PC-3 (cell line): Measurements from ENCODE around the gene PDZK1IP1. TPM values are rescaled to one million over a fixed set of nuclear protein-coding genes. Genes with fewer than 3 reads are reported as not detected.
A peak's percentile ranks its signal among the peaks of the same experiment; 100 is the strongest.
"Not testable (repeated sequence)": the region's sequence is repeated elsewhere in the genome, so short reads cannot be mapped to it uniquely, and the experiment has no call there.

Source experiments
- ATAC-seq: fragments of 200-7000 bp; cut with Tn5 transposase; 2 replicates; pipeline ENCODE4 v1.9.1; 2020; ENCODE audit warnings: mild to moderate bottlenecking, moderate library complexity
- BruUV-seq: library from RNA; stranded (reverse); fragments of 400-500 nt; replicated peaks from 2 replicates; lab custom pipeline; 2021; lab: Mats Ljungman, UMichigan
- CTCF ChIA-PET: fragments of 300-600 bp; sonication (Branson Sonifier 250); formaldehyde crosslinking; loops from one replicate; lab custom pipeline; 2022; ENCODE audit warnings: antibody characterized with exemption; lab: Charles Lee
- POLR2A ChIA-PET: fragments of 300-600 bp; sonication (Branson Sonifier 250); formaldehyde crosslinking; loops from one replicate; lab custom pipeline; 2022; ENCODE audit warnings: antibody characterized with exemption; ENCODE audit not compliant: unreplicated experiment; lab: Charles Lee
- DNase-seq: peaks from one replicate; pipeline ENCODE4 v3.0.0-alpha.2; 2015
- H2AFZ ChIP-seq: fragments of 300-600 bp; sonication (generic); 2 replicates; pipeline ENCODE4 v1.6.0; 2016; ENCODE audit warnings: antibody characterized with exemption, low read length
- H3F3A ChIP-seq: fragments of 300-600 bp; sonication (generic); one replicate; pipeline ENCODE4 v1.6.0; 2017; ENCODE audit warnings: antibody characterized with exemption, low read length, control low read depth, mild to moderate bottlenecking; ENCODE audit not compliant: unreplicated experiment
- H3K27ac ChIP-seq: fragments of 300-600 bp; sonication (generic); 2 replicates; pipeline ENCODE4 v1.5.1; 2016; ENCODE audit warnings: mild to moderate bottlenecking, low read length
- H3K27me3 ChIP-seq: fragments of 300-600 bp; sonication (generic); 2 replicates; pipeline ENCODE4 v1.6.1; 2016; ENCODE audit warnings: low read length, mixed read lengths
- H3K36me3 ChIP-seq: fragments of 300-600 bp; sonication (generic); 2 replicates; pipeline ENCODE4 v1.6.1; 2016; ENCODE audit warnings: low read depth, mixed run types, low read length, mixed read lengths
- H3K4me1 ChIP-seq: fragments of 300-600 bp; sonication (generic); 2 replicates; pipeline ENCODE4 v1.5.1; 2016; ENCODE audit warnings: low read length; ENCODE audit not compliant: insufficient read depth
- H3K4me2 ChIP-seq: fragments of 300-600 bp; sonication (generic); 2 replicates; pipeline ENCODE4 v1.6.0; 2016; ENCODE audit warnings: low read length
- H3K4me3 ChIP-seq: fragments of 300-600 bp; sonication (generic); 2 replicates; pipeline ENCODE4 v1.5.1; 2016; ENCODE audit warnings: mild to moderate bottlenecking, low read length, mixed read lengths
- H3K79me2 ChIP-seq: fragments of 300-600 bp; sonication (generic); 2 replicates; pipeline ENCODE4 v1.6.1; 2017; ENCODE audit warnings: low read length, mixed read lengths
- H3K9ac ChIP-seq: fragments of 300-600 bp; sonication (generic); 2 replicates; pipeline ENCODE4 v1.6.0; 2016; ENCODE audit warnings: mild to moderate bottlenecking, low read length
- H3K9me2 ChIP-seq: fragments of 300-600 bp; sonication (generic); replicated peaks from 2 replicates; pipeline ENCODE4 v1.6.1; 2016; ENCODE audit warnings: mixed run types, low read length, mixed read lengths
- H3K9me3 ChIP-seq: fragments of 300-600 bp; sonication (generic); 2 replicates; pipeline ENCODE4 v1.6.1; 2016; ENCODE audit warnings: low read length, mixed read lengths
- H4K20me1 ChIP-seq: fragments of 300-600 bp; sonication (generic); 2 replicates; pipeline ENCODE4 v1.6.1; 2016; ENCODE audit warnings: low read length, mixed read lengths
- EZH2 ChIP-seq: fragments of 300-600 bp; sonication (generic); IDR thresholded peaks from one replicate; pipeline ENCODE4 v1.6.1; 2017; ENCODE audit warnings: antibody characterized with exemption, mild to moderate bottlenecking, low read length; ENCODE audit not compliant: unreplicated experiment
- EZH2phosphoT487 ChIP-seq: fragments of 300-600 bp; sonication (generic); IDR thresholded peaks from 2 replicates; pipeline ENCODE4 v1.6.1; 2018; ENCODE audit warnings: mild to moderate bottlenecking, antibody characterized with exemption, low read length, borderline replicate concordance
- intact Hi-C: fragments of 100-400 bp; cut with micrococcal nuclease; formaldehyde crosslinking; loops from 2 replicates; pipeline ENCODE4 v1.9.0; 2023
- total RNA-seq: library from RNA; depleted of rRNA; stranded (reverse); fragments of >200 nt; gene quantifications from 2 replicates; pipeline ENCODE4 v1.2.3, GENCODE V29; 2014
- TF ChIP-seq, protein P1 (sequence below): fragments of 300-600 bp; sonication (generic); conservative IDR thresholded peaks from 2 replicates; pipeline ENCODE4 v1.5.1; 2017; ENCODE audit warnings: antibody characterized with exemption, low read depth, mild to moderate bottlenecking, low read length

The PDZK1IP1 gene
- total RNA-seq, 1 experiment from 2014 or later: not detected

DNA sequence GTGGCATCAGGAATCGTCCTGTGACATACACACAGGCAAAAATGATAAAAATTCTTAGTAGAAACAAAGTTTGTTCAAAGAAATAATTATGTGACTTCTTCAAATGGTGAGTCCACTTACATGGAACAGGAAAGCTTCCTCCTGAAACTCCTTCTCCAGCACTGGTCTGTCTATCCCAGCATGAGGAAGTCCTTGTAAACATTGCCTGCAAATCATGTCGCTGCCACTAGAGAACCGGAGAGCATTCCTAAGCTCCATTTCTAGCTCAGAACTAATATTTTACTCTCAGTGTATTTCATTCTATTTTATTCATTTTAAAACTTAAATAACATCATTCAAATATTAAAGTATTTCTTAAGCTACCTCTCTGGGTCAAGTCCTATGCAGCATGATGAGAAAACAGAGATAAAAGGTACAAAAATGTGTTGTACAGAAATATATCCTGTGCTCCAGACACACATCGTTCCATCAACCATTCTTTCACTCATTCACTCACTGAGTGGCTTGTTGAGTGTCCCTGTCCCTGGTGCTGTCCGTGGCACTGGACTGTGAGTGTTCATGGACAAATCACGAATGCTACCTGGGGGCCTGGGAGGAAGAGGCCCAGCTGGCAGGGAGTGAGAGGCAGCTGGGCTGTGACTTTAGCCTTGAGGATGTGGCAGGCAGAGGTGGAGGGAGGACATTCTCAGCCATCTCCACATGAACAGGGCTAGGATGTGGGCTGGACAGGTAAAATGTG, 42.6 kb downstream of the PDZK1IP1 start:
- no TSS peak for BruUV-seq
- no peaks in the 10 kb centered on the region for H3K9me2 ChIP-seq
- H3K4me2 ChIP-seq: no peak overlapping the region
- H3K27me3 ChIP-seq: no peaks in the 10 kb centered on the region
- no peak overlapping the region for H3K9ac ChIP-seq
- no peak for TF ChIP-seq EZH2phosphoT487
- no peak for TF ChIP-seq EZH2
- TF ChIP-seq, protein P1, sequence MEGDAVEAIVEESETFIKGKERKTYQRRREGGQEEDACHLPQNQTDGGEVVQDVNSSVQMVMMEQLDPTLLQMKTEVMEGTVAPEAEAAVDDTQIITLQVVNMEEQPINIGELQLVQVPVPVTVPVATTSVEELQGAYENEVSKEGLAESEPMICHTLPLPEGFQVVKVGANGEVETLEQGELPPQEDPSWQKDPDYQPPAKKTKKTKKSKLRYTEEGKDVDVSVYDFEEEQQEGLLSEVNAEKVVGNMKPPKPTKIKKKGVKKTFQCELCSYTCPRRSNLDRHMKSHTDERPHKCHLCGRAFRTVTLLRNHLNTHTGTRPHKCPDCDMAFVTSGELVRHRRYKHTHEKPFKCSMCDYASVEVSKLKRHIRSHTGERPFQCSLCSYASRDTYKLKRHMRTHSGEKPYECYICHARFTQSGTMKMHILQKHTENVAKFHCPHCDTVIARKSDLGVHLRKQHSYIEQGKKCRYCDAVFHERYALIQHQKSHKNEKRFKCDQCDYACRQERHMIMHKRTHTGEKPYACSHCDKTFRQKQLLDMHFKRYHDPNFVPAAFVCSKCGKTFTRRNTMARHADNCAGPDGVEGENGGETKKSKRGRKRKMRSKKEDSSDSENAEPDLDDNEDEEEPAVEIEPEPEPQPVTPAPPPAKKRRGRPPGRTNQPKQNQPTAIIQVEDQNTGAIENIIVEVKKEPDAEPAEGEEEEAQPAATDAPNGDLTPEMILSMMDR: no peak
- ChIA-PET CTCF (interaction anchor here (0.6 kb wide), 1 partner anchor 28 kb away, joined by 3 read pairs; no protein-coding TSS in a partner anchor), POLR2A (no interaction called here)
- intact Hi-C loops: no loop called here
- no peak; the same call in 1 of the 2 replicates for ATAC-seq
- H3K36me3 ChIP-seq: no peaks in the 10 kb centered on the region
- H3K4me3 ChIP-seq: no peak overlapping the region
- H3F3A ChIP-seq: no peaks in the 10 kb centered on the region
- no peaks in the 10 kb centered on the region for H3K79me2 ChIP-seq
- no peaks in the 10 kb centered on the region for H3K9me3 ChIP-seq
- H2AFZ ChIP-seq: no peak overlapping the region
- H4K20me1 ChIP-seq: no peaks in the 10 kb centered on the region
- no peak overlapping the region for H3K27ac ChIP-seq
- no peaks in the 10 kb centered on the region for H3K4me1 ChIP-seq
- no peak for DNase-seq

DNA sequence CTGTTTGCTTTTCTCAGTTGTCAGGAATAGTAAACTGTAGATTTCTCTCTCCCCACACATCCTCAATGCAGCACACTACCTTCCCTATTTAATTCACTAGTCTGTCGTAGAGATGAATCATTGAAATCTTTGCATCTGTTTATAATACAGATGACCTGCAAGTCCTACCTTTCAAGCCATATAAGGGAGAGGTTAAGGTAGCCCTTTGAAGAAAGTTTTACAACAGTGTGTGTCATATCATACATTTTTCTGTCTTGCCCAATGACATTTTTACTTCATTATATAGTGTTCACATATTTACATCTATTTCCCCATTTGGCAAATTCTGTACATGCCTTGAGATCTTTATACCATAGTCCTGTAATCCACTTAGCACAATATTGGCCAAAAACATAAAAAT, 43.3 kb downstream of the PDZK1IP1 start:
- peak; percentile 9 for DNase-seq
- H3K79me2 ChIP-seq, H3K4me1 ChIP-seq, H3F3A ChIP-seq, H3K9me2 ChIP-seq, H3K4me3 ChIP-seq, H3K9me3 ChIP-seq, H3K9ac ChIP-seq, H3K4me2 ChIP-seq, H4K20me1 ChIP-seq, POLR2A ChIA-PET, ATAC-seq, H2AFZ ChIP-seq, H3K27ac ChIP-seq, H3K27me3 ChIP-seq, H3K36me3 ChIP-seq, intact Hi-C loops, BruUV-seq: not testable (repeated sequence)
- CTCF ChIA-PET: interaction anchor here (0.6 kb wide), 1 partner anchor 28 kb away, joined by 3 read pairs; no protein-coding TSS in a partner anchor

DNA sequence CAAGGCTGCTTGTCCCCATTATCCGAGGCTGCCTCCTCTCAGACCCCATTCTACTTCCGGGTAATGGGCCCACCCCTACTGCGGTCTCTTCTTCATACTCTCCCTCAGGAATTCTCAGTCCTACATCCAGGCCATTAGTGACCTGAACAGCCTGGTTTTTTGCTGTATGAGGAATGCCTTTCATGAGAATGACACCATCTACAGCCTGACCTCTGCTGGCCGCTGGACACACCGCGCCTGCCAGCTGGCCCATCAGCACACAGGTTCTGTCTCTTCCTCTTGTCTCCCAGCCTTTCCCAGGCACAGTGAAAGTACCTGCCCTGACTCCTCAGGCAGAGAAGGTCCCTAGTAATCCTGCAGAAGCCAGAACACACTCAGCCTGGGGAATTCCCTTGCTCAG, 46.2 kb downstream of the PDZK1IP1 start:
- CTCF ChIA-PET: interaction anchor here (0.6 kb wide), 1 partner anchor 12 kb away, joined by 3 read pairs; no protein-coding TSS in a partner anchor
- DNase-seq: peak; percentile 19

DNA sequence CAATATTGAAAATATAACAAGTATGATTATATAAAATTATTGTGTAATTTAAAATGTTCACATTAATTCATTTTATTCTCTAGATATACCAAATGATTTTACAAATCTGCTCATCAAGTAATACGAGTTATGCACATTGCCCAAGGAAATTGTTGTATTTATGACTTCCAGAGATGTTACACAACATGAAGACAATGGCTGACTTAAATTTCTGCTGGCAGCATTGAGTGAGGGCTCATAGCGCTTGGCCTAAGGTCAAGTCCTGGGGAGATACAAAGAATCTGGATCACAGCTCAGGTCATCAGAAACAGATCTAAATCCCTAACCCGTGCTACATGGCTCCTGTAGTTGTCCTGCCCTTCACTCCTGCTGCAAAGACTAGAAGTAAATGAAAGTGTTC, 49.5 kb downstream of the PDZK1IP1 start:
- H3K9ac ChIP-seq, H3K4me1 ChIP-seq, DNase-seq, H3K27me3 ChIP-seq, H3K9me3 ChIP-seq, H3K9me2 ChIP-seq, H3K4me2 ChIP-seq, POLR2A ChIA-PET, CTCF ChIA-PET, H3K79me2 ChIP-seq, H3K4me3 ChIP-seq, H4K20me1 ChIP-seq, ATAC-seq, H2AFZ ChIP-seq, H3F3A ChIP-seq, intact Hi-C loops, H3K27ac ChIP-seq, H3K36me3 ChIP-seq, BruUV-seq: not testable (repeated sequence)

More for the DNA sequence above, 46.2 kb downstream of the PDZK1IP1 start:
- H2AFZ ChIP-seq, H4K20me1 ChIP-seq, H3K4me1 ChIP-seq, H3K4me3 ChIP-seq, POLR2A ChIA-PET, H3K27me3 ChIP-seq, H3K9ac ChIP-seq, H3K9me3 ChIP-seq, H3F3A ChIP-seq, intact Hi-C loops, H3K4me2 ChIP-seq, H3K9me2 ChIP-seq, H3K79me2 ChIP-seq, BruUV-seq, H3K36me3 ChIP-seq, H3K27ac ChIP-seq: not testable (repeated sequence)
- TF ChIP-seq, protein P1: peak; percentile 55
- ATAC-seq: peak; percentile 61
